ENCODE results near the gene HYCC1. TPM values are rescaled to one million over a fixed set of nuclear protein-coding genes. Genes with fewer than 3 reads are reported as not detected.

Gene HYCC1
- total RNA-seq = 39.9 and 41.9 TPM in 2 replicates

DNA sequence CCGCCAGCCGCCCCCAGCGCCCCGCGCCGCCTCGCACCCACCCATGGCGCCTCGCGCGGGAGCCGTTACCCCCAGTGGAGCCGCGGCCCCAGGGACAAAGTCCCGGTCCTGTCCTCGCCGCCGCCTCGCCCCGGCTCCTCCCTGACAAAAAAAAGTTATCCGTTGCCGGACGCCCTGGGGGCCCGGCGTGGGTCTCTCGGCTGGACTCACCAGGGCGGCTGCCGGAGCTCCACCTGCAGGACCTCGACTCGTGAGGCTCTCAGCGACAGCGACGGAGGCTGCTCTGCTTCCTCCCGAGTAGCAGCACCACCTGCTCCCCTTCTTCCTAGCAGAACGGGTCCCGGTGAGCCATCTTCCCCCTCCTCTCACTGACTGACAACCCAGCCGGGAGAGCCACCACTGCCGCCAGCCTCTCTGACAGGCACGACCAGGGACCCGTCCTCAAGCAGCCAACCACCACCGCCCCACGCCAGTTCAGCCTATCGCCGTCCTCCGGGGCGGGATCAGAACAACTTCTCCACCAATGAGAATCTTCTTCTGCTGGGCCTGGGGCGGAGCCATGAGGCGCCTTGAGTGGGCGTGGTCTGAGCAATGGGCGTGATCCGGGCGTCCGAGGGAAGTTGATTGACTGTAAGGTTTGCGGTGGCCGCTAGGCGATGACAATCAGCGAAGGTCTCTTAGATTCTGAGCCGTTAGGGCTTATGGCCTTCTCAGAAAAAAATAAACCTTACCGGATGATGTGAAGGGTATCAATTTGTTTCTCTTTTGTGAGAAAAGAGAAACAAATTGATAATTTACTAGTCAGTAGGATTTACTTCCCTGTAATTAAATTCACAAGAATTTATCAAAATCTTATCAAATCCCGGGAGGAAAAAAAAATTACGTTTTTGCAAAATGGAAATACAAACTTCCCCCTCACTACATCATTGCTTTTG, at the start of gene HYCC1:
TSS of gene HYCC1 (minus strand) at position 416 of the 935 bp plus-strand sequence. CDS start 23,019 bp downstream, outside the sequence.
- ChIA-PET POLR2A (interaction anchor here (0.6 kb wide), 1 partner anchor 453 kb away, joined by 6 read pairs; no protein-coding TSS in a partner anchor), CTCF (no interaction called here)
- ATAC-seq (ENCODE audit: low read depth) (peak; percentile 96), DNase-seq (peak; percentile 95)
- intact Hi-C loops (cut with micrococcal nuclease) = loop anchor here (1.0 to 10.0 kb wide), 15 partner anchors 10 to 1586 kb away; partner anchors contain the start of genes CCDC126, CDCA7L, KLHL7 and NUP42
- Mint-ChIP-seq H3K4me3 (peak within 1 kb of the TSS; percentile 99), H3K27ac (peak within 1 kb of the TSS; percentile 93), H3K27me3 (no peaks in the 10 kb centered on the region), H3K4me1 (peaks cover 44% of the 10 kb centered on the region), H3K9me3 (peaks cover 2% of the 10 kb centered on the region), H3K36me3 (ENCODE audit: low read depth) (peaks cover 4% of the 10 kb centered on the region)
- TF ChIP-seq, protein P1, sequence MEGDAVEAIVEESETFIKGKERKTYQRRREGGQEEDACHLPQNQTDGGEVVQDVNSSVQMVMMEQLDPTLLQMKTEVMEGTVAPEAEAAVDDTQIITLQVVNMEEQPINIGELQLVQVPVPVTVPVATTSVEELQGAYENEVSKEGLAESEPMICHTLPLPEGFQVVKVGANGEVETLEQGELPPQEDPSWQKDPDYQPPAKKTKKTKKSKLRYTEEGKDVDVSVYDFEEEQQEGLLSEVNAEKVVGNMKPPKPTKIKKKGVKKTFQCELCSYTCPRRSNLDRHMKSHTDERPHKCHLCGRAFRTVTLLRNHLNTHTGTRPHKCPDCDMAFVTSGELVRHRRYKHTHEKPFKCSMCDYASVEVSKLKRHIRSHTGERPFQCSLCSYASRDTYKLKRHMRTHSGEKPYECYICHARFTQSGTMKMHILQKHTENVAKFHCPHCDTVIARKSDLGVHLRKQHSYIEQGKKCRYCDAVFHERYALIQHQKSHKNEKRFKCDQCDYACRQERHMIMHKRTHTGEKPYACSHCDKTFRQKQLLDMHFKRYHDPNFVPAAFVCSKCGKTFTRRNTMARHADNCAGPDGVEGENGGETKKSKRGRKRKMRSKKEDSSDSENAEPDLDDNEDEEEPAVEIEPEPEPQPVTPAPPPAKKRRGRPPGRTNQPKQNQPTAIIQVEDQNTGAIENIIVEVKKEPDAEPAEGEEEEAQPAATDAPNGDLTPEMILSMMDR (IDR thresholded peaks at IDR 0.05) = no peak

DNA sequence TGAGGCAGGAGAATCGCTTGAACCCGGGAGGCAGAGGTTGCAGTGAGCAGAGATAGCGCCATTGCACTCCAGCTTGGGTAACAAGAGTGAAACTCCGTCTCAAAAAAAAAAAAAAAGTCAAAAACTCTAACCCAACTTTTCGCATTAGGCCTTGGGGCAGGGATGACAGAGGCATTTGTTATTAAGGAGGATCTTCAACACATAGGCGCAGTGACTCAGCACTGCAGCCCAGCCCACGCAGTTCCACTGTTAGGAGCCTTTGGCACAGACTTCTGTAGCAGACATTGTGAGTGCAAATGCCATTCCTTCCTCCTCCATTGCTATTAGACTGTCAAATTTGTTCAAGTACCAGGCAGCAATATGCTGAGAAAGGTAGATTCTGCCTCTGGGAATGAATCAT, 48.5 kb upstream of the HYCC1 start:
- Mint-ChIP-seq H3K9me3 (no peaks in the 10 kb centered on the region), H3K36me3 (ENCODE audit: low read depth) (no peaks in the 10 kb centered on the region), H3K4me1 (no peaks in the 10 kb centered on the region), H3K27ac (no peak overlapping the region), H3K27me3 (peaks cover 2% of the 10 kb centered on the region), H3K4me3 (no peak overlapping the region)
- ChIA-PET POLR2A (interaction anchor here (0.6 kb wide), 1 partner anchor 9 kb away, joined by 3 read pairs; no protein-coding TSS in a partner anchor), CTCF (no interaction called here)
- ATAC-seq (ENCODE audit: low read depth) (no peak), DNase-seq (no peak)
- TF ChIP-seq, protein P1 (IDR thresholded peaks at IDR 0.05) = no peak
- intact Hi-C loops (cut with micrococcal nuclease) = no loop called here

DNA sequence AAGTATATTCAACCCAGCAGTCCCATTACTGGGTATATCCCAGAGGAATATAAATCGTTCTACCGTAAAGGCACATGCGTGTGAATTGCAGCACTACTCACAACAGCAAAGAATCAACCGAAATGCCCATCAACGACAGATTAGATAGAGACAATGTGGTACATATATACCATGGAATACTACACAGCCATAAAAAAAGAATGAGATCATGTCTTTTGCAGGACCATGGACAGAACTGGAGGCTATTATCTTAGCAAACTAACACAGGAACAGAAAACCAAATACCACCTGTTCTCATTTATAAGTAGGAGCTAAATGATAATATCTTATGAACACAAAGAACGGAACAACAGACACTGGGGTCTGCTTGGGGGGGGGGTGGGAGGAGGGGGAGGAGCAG, 47.4 kb upstream of the HYCC1 start:
- H3K27me3 Mint-ChIP-seq = peaks cover 2% of the 10 kb centered on the region
- no peak for ATAC-seq (ENCODE audit: low read depth)
- DNase-seq = no peak
- TF ChIP-seq, protein P1 (IDR thresholded peaks at IDR 0.05) = no peak
- H3K4me1 Mint-ChIP-seq = no peaks in the 10 kb centered on the region
- H3K27ac Mint-ChIP-seq = no peak overlapping the region
- intact Hi-C loops (cut with micrococcal nuclease) = no loop called here
- ChIA-PET POLR2A (no interaction called here), CTCF (no interaction called here)
- H3K9me3 Mint-ChIP-seq = no peaks in the 10 kb centered on the region
- H3K36me3 Mint-ChIP-seq (ENCODE audit: low read depth) = no peaks in the 10 kb centered on the region
- H3K4me3 Mint-ChIP-seq = no peak overlapping the region

DNA sequence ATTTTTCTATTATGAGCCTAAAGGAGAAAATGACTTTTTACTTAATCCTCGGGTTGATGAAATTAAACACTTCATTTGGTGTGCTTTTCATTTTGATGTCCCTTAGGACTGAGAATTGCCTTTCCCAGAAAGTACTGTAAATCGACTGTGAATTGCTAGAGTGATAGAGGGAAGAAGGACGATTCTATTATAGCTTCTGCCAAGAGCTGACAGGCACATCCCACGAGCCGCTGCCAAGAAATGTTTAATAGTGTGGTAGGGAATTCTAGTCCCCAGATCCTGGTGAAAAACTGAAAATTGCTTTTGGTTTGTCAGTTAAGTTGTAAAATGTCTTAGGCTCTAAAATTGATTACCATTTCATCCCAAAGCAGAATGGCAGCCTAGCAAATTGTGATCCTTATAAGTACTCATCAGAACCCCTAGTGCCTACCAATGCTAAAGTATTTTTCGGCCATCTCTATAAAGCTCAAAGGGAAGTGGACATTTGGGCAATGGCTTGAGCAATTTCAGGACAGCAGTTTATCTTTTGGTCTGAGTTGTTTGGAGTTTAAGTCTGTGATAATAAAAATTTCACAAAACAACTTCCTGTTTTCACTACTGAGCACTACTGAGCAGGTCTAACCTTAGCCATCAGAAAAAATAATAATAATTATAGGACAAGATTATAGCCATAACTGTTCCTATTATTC, 44.6 kb upstream of the HYCC1 start:
- Mint-ChIP-seq H3K4me1 (no peaks in the 10 kb centered on the region), H3K36me3 (ENCODE audit: low read depth) (no peaks in the 10 kb centered on the region), H3K9me3 (no peaks in the 10 kb centered on the region), H3K27me3 (no peaks in the 10 kb centered on the region), H3K27ac (no peak overlapping the region), H3K4me3 (no peak overlapping the region)
- DNase-seq (no peak), ATAC-seq (ENCODE audit: low read depth) (no peak)
- intact Hi-C loops (cut with micrococcal nuclease) = loop anchor here (5.0 kb wide), 2 partner anchors 81 to 116 kb away; no protein-coding TSS in a partner anchor
- ChIA-PET POLR2A (no interaction called here), CTCF (interaction anchor here (1.0 to 1.1 kb wide), 2 partner anchors 237 to 331 kb away, joined by 3 read pairs; partner anchors contain the start of gene IL6)
- TF ChIP-seq, protein P1 (IDR thresholded peaks at IDR 0.05) = no peak
